H7 (cell line): ENCODE measurements around the gene GAS6. TPM values are rescaled to one million over a fixed set of nuclear protein-coding genes. Genes with fewer than 3 reads are reported as not detected.

ENCODE experiments used
- DNase-seq: peaks from one replicate; pipeline ENCODE4 v3.0.0; 2012
- H3K27me3 ChIP-seq: 2 replicates; pipeline ENCODE4 v1.6.0; 2011; ENCODE audit warnings: mild to moderate bottlenecking, low read length; ENCODE audit not compliant: control insufficient read depth, insufficient read depth
- H3K36me3 ChIP-seq: replicated peaks from 2 replicates; pipeline ENCODE4 v1.5.1; 2011; ENCODE audit warnings: low read length; ENCODE audit not compliant: control insufficient read depth, insufficient read depth
- H3K4me3 ChIP-seq: 2 replicates; pipeline ENCODE4 v1.5.1; 2011; ENCODE audit warnings: low read depth, mild to moderate bottlenecking, control low read depth, low read length, moderate library complexity; ENCODE audit not compliant: insufficient read depth
- total RNA-seq: library from RNA; depleted of rRNA; stranded (reverse); fragments of >200 nt; shearing (Covaris generic); gene quantifications from 2 replicates; pipeline ENCODE4 v1.2.3, GENCODE V29; 2014

Gene GAS6
- total RNA-seq, 1 experiment from 2014 or later, result 15.1 TPM

DNA sequence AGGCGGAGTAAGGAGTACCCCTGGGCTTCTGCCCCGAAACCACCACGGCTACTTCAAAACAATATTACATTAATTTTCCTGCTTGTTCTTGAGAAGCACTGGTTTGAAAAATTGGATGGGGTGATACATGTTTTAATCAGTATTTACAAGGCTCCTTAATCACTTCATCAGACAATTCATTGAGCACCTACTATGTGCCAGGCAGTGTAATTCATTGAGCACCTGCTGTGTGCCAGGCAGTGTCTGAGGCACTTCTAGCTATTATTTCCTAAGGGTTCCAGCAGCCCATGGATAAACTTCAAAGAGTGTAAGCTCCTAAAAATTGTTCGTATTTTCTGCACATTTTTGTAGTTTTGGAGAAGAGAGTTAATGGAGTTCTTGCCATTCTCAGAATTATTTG lies 1.6 kb upstream of the GAS6 start:
- Histone ChIP-seq H3K36me3 (no peaks in the 10 kb centered on the region), H3K4me3 (no peak overlapping the region), H3K27me3 (peaks cover 19% of the 10 kb centered on the region)

DNA sequence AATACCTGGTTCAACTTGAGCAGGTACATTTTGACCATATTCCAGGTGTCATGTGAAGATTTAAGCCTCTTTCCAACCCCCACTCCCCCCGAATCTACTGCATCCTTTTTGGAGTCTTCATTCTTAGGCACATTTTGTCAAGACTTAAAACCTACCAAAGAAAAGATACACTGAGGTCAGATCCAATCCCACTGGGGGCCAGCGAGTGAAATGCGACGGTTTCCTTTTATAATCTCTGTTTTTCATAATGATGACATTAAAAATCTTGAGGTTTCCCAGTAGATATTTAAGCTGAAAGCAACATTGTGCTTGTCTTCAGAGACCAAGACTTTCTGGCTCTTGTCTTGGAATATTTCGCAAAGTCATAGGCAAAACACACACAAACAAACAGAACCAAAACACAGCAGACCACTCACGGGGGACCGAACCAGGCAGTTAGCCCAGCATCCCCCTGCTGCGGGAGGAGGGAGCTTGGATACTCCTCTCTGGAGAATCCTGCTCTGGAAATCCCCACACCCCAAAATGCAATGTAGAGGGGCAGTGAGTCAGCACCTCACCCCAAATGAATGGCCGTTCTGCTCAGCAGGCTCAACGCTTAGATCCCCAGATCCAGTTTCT lies 506 bp upstream of the GAS6 start:
- peak; percentile 73 for DNase-seq
- Histone ChIP-seq H3K27me3 (peaks cover 19% of the 10 kb centered on the region), H3K36me3 (no peaks in the 10 kb centered on the region), H3K4me3 (peak overlapping the region; percentile 60)

More for the DNA sequence above, 1.6 kb upstream of the GAS6 start:
- DNase-seq, result peak; percentile 36

DNA sequence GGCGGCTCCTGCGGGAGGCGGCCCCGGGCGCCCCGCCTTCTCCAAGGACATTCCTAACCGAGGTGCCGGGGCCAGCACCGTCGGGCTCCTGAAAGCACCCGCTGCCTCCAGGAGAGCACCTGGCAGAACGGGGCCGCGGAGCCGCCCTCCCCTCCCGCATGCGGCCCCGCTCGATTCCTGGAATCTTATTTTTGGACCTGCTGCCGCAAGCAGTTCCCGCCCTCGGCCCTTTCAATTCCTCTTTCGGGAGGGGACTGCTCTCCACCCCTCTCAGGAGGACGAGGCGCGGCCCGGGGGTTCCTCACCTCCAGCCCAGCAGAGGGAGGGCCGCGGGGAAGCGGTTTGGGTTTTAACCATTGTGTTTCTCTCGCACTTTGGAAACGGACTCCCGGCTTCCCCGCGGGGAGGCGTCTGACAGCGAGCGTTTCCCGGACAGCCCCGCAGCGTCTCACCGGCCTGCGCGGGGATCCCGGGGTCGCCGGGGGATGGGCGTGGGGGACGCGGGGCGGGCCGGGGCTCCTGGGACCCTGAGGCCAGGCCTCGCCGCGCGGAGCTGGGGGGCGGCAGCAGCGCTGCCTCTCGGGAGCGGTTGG lies 849 bp downstream of the GAS6 start:
- Histone ChIP-seq H3K27me3 (peaks cover 19% of the 10 kb centered on the region), H3K4me3 (peak overlapping the region; percentile 60), H3K36me3 (no peaks in the 10 kb centered on the region)
- DNase-seq, result peak; percentile 89

DNA sequence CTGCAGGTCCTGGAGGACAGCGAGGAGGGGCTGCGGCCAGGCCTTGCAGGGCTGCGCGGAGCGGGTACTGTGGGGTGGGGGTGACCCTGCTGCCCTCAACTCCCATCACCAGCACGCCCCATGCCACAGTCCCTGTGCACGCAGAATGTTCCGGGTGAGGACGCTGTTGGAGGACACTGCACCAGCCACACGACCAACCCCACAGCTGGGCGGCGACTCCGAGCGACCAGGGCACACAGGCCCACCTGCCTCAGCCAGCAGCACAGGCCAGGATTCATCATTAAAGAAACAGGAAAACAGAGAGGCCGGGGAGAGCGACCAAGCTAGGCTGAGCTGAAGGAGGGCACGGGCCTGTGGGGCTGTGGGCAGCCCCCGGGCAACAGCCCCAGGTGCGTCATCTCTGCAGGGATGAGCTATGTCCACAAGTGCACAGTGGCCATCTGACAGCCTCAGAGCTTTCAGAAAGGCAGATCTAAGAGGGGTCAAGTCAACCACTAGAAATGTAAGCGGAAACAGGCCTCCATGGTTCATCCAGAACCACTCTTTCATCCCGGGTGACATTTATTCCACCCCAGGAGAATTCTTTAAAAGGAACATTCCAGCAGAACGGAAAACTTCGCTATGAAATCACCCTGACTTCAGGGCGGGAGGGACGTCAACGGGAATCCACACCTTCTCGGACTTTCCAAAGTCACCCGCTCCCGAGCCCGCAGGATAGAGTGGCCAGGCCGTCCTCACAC lies 1.5 kb downstream of the GAS6 start:
- peak; percentile 63 for DNase-seq
- H3K4me3 ChIP-seq, result peak overlapping the region; percentile 60; the same call in 1 of the 2 replicates
- peaks cover 19% of the 10 kb centered on the region for H3K27me3 ChIP-seq
- H3K36me3 ChIP-seq, result no peaks in the 10 kb centered on the region

DNA sequence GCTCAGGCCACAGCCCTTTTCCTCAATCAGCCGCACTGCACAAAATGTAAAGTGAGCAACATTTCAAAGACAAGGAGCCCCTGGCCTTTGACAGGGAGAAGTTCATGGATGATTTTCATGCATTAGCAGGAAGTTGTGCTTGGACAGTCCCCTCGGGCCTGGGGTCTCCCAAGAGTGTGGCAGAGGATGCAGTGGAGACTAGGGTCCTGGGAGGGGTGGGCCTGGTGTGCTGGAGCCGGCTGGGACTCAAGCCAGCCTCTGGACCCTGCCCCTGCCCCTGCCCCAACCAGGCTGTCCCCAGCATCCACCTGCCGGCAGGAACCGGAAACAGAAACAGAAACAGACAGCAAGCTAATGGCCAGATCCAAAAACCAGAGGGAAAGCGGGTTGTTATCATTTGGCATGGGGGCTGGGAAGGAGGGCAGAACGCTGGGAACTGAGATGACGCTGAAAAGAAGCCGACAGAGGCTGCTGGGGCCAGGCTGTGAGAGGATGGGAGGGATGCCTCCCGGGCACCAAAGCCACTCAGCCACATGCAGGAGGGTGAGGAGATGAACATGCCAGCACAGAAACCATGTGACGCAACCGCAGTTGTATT lies 2.3 kb downstream of the GAS6 start:
- DNase-seq, result peak; percentile 62

DNA sequence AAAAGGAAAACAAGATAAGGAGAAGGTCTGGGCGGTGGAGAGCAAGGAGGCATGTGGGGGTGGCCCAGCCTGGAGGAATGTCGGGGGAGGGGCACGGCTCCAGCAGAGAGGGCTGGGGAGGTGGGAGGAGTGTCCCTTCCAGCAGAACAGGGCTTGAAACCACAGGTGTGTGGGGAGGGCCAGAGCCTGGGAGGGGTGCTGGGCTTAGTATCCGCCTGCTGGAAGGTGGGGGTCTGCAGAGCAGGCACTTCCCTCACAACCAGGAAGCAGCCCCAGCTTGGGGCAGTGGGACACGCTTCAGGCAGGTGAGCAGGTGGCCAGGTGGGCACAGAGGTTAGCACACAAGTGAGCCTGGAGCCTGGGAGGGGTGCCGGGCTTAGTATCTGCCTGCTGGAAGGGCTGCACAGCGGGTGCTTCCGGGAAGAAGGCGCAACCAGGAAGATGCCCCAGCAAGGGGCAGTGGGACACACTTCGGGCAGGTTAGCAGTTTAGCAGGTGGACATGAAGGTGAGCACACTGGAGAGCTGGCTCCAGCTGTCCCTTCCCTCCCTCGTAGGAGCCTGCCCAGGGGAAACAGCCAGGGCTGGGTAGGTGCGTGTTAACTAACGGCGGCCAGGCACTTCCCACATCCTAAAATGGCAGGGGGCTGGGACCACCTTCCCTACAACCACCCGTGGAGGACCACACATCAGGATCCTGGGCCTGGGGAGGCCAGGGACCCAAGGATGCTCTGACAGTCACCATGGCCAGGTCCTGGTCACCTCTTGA lies 3.0 kb downstream of the GAS6 start:
- no peak overlapping the region for H3K4me3 ChIP-seq
- peak; percentile 94 for DNase-seq

More for the DNA sequence above, 2.3 kb downstream of the GAS6 start:
- peaks cover 19% of the 10 kb centered on the region for H3K27me3 ChIP-seq
- no peaks in the 10 kb centered on the region for H3K36me3 ChIP-seq
- no peak overlapping the region for H3K4me3 ChIP-seq

DNA sequence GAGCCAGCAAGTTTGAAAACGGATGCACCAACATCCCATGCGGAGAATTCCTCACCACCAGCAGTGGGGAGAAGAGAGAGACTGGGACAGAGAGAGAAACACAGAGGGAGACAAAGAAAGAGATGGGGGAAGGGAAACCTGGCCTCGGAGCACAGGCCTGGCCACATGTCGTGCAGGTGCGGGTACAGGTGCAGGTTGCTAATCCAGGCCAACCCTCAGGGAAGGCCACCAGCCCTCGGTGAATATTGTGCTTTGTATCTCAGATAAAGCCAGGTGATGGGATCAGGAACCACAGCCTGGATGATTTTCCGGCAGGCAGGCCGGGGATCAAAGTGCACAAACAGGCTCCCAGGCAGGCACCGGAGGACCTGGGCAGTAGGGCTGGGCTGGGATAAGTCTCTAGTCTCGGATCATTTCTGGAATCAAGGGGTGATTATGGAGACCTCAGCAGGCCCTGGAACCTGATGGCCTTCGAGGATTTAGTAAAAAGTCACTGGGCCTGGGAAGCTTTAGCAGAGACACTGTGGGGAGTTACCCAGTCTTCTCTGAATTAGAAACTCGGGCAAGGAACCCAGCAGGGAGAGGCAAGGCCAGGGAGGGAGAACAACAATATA lies 3.7 kb downstream of the GAS6 start:
- peaks cover 15% of the 10 kb centered on the region for H3K27me3 ChIP-seq
- H3K36me3 ChIP-seq, result no peaks in the 10 kb centered on the region
- peak; percentile 79 for DNase-seq
- H3K4me3 ChIP-seq, result no peak overlapping the region

More for the DNA sequence above, 3.0 kb downstream of the GAS6 start:
- H3K36me3 ChIP-seq, result no peaks in the 10 kb centered on the region
- H3K27me3 ChIP-seq, result peaks cover 18% of the 10 kb centered on the region

DNA sequence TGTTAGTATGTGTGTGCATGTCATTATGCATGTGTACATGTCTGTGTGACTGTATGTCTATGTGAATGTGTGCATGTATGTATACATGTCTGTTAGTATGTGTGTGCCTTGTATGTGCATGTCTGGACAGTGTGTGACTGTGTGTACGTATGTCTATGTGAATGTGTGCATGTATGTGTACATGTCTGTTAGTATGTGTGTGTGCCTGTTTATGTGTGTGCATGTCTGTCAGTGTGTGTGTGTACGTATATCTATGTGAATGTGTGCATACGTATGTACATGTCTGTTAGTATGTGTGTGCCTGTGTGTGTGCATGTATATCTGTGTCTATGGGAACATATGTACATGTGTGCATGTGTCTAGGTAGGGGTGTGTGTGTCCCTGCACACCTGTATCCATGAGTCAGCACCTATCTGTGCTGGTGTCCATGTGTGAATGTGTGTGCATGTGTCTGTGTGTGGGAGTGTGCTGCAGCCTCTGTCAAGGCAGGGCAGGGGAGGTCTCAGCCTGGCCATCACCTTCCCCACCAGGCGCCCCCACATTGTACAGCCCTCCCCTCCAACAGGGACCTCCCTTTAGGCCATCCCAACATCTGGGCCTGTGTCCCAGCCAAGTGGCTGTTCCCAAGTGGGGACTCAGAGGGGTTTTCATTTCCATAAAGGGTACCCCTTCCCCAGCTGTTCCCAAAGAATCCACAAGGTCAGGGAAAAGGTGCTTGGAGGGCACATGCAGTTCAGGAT lies 4.4 kb downstream of the GAS6 start:
- Histone ChIP-seq H3K36me3 (no peaks in the 10 kb centered on the region), H3K4me3 (no peak overlapping the region), H3K27me3 (peaks cover 11% of the 10 kb centered on the region)
- no peak for DNase-seq

DNA sequence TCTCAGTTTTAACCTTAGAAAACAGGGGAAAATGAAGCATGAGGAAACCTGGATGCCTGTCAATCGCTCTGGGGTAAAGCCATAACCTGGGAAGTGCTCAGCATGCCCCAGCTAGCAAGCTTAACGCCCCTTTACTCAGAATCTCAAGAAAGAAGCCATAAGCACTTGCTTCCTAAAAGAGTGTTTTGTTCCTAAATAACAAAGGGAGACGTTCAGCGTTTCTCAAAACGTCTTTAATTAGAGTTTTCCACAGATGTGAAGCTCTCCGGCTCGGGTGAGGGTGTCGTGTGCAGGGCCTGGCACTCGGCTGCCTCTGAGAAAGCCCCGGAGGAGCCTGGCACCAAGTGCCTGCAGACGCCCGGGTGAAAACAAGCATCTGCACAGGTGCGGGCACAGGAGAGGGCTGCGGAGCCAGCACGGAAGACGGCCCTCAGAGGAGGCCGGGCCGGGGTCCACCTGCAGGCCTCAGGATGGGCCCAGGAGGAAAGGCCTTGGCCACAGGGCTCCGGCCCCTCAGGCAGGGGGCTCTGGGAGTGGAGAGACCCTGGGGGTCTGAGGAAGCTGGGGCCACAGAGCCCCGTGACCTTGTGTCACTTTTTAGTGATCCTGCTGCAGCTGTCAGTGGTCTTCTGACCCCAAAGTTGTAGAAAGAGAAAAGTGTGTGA lies 6.2 kb downstream of the GAS6 start:
- DNase-seq, result peak; percentile 76
- Histone ChIP-seq H3K27me3 (no peaks in the 10 kb centered on the region; the same call in 1 of the 2 replicates), H3K36me3 (no peaks in the 10 kb centered on the region), H3K4me3 (no peak overlapping the region)

DNA sequence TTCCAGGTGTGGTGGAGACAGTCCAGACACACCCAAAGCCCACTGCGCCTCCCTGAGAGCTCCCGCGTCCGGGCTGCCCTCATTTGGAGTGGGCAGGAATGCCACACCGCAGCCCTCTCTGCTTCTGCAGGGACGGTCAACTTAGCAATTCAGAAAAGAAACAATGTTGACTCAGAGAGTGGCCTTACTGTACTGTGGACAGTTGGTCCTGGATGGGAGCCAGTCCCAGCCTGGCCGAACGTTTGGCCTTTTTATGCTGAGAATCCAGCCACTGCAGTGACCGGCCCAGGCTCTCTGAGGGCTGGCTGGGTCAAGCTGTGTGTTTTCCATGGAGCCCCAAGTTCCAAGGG lies 7.2 kb downstream of the GAS6 start:
- DNase-seq, result peak; percentile 51
- no peak overlapping the region for H3K4me3 ChIP-seq
- H3K27me3 ChIP-seq, result no peaks in the 10 kb centered on the region
- no peaks in the 10 kb centered on the region for H3K36me3 ChIP-seq

DNA sequence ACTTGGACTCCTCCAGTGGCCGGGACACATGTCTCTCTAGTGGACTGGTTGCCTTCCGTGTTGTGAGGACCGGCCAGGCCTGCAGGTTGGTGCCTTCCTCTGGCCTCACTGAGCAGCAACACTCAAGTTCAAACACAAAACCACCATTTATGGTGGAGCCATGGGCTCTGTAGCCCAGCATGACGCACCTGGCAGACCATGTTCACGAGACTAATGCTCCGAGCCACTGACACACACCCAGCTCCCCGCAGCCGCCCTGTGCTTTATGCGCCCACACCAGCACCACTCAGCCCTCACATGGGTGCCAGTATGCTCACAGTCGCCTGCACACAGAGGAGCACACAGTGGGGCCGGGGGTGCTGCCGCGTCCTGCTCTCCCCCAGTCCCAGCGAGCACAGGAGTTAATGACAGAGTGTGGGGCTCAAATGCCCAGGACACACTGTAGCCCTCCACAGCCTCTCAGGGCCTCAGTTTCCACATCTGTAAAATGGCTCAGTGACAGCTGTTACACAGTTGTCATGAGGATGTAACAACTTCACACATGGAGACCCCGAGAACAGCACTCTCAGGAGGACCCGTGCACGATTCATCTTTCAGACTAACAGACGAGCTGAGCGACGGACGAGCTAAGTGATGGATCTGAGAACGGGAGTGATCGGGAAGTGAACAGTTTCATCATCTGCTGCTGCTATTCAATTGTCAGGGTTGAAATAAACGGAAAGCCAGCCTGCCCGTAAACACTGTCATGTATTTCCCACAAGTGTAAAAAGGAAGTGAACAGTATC lies 7.8 kb downstream of the GAS6 start:
- DNase-seq, result peak; percentile 41
- Histone ChIP-seq H3K27me3 (no peaks in the 10 kb centered on the region), H3K36me3 (no peaks in the 10 kb centered on the region), H3K4me3 (no peak overlapping the region)

DNA sequence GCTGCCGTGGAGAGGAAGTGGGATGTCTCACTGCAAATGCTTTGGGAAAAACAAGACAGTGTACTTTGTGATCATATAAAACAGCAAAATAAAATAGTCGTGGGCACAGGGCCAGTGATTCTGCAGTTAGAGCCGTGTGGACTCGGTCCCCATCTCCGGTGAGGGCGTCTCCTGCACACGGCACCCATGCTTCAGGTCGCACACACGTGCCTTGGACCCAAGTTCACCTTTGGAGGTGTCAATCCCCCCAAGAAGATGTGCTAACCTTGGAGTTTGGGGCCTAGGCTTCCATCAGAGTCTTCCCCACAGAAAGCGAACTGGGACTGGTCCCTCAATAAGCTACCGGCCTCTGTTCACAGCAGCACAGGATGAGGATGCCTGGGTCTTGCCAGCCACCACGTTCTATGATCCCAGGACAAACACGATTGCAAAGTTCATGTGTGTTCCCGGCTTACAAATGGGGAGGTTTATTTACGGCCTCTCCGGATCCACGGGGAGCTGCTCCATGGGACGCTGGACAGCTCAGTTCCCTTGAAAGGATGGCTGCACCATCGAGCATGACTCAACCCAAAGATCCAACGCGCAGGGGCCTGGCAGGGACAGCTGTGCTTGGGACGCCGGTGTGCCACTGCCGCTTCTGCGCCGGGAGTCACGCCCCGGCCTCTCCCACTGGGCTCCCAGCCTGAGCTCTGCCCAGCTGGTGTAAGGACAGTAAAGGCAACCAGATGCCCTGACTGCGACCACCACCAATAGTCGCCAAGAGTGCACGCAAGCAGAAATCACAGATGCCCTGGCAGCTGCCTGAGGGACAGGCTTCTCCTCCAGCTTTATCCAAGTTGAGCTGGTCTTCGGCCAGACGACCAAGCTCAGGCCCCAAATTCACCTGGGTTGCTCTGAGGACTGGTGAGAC lies 8.6 kb downstream of the GAS6 start:
- peak; percentile 51 for DNase-seq
- Histone ChIP-seq H3K4me3 (no peak overlapping the region), H3K27me3 (no peaks in the 10 kb centered on the region), H3K36me3 (no peaks in the 10 kb centered on the region)
